Lung (tissue), 12 donors: Measurements from ENCODE around the gene CTPS2. TPM values are rescaled to one million over a fixed set of nuclear protein-coding genes. Genes with fewer than 3 reads are reported as not detected.

Experiments used
- ATAC-seq: fragments of 200-7000 bp; cut with Tn5 transposase; one replicate; pipeline ENCODE4 v1.9.1; 2020; ENCODE audit warnings: moderate number of reproducible peaks; ENCODE audit not compliant: insufficient read depth, low FRiP score
- DNase-seq, 3 donors: peaks; one replicate each; pipeline ENCODE4 v3.0.0-alpha.2; 2013 to 2017
- H3K27ac ChIP-seq, 2 donors: one replicate each; pipeline ENCODE4 v1.5.1; 2013; ENCODE audit warnings: mild to moderate bottlenecking in 2 of 2, moderate library complexity in 2 of 2, control low read depth in 1 of 2, inconsistent platforms in 1 of 2, low read depth in 1 of 2, low read length in 1 of 2
- H3K27me3 ChIP-seq, 3 donors: one replicate each; pipeline ENCODE4 v1.5.1; 2013; ENCODE audit warnings: low read length in 2 of 3; ENCODE audit not compliant: control insufficient read depth in 3 of 3, insufficient read depth in 3 of 3
- H3K36me3 ChIP-seq, 4 donors: one replicate each; pipeline ENCODE4 v1.5.1; 2013; ENCODE audit warnings: low read length in 4 of 4, mild to moderate bottlenecking in 1 of 4, moderate library complexity in 1 of 4; ENCODE audit not compliant: control insufficient read depth in 4 of 4, insufficient read depth in 4 of 4
- H3K4me1 ChIP-seq, 5 donors: one replicate each; pipeline ENCODE4 v1.5.1; 2013; ENCODE audit warnings: low read length in 5 of 5, mild to moderate bottlenecking in 2 of 5, moderate library complexity in 1 of 5; ENCODE audit not compliant: control insufficient read depth in 5 of 5, insufficient read depth in 5 of 5
- H3K4me3 ChIP-seq: one replicate; pipeline ENCODE4 v1.5.1; 2013; ENCODE audit warnings: mild to moderate bottlenecking, control low read depth, moderate library complexity
- H3K9ac ChIP-seq, 2 donors: one replicate each; pipeline ENCODE4 v1.5.1; 2013; ENCODE audit warnings: low read length in 2 of 2, control low read depth in 1 of 2; ENCODE audit not compliant: insufficient read depth in 1 of 2
- H3K9me3 ChIP-seq, 4 donors: one replicate each; pipeline ENCODE4 v1.5.1; 2013; ENCODE audit warnings: low read length in 3 of 4, mild to moderate bottlenecking in 1 of 4, moderate library complexity in 1 of 4; ENCODE audit not compliant: control insufficient read depth in 4 of 4, insufficient read depth in 3 of 4
- WGBS, 2 donors: extraction: QIAGEN DNeasy Blood & Tissue Kit; methylation state at CpG; one replicate each; pipeline ENCODE4 v1.1.7; 2013; 5-methylcytosine and 5-hydroxymethylcytosine counted together
- polyA plus RNA-seq, 2 donors: library from polyadenylated mRNA; stranded (reverse); fragments of 200-250 nt; gene quantifications; one replicate each; pipeline ENCODE4 v1.2.1, GENCODE V29; 2013
- total RNA-seq, 2 donors: library from RNA; depleted of rRNA in 1 of 2; stranded (reverse); fragments of >200 nt in 1 of 2; gene quantifications; one replicate each; pipeline ENCODE4 v1.2.1, GENCODE V29; 2014 to 2021
- TF ChIP-seq, protein P1 (sequence below): IDR thresholded peaks from 2 replicates; pipeline ENCODE4 v1.5.1; 2012; ENCODE audit warnings: mild to moderate bottlenecking; ENCODE audit errors: control extremely low read depth, extremely low read depth
- donor health status: control.
- donor health status: control.
- donor health status: Bipolar disorder and iron deficiency.
- donor health status: healthy.
- donor health status: DM: yes; HTN: yes; CAD: no.

The CTPS2 gene
- total and polyA plus RNA-seq, 4 donors = 4.2 to 36.8 (median 9.9) TPM

GRCh38 chrX:16664626-16665025 is 47.8 kb downstream of the CTPS2 start:
- TF ChIP-seq, protein P1, sequence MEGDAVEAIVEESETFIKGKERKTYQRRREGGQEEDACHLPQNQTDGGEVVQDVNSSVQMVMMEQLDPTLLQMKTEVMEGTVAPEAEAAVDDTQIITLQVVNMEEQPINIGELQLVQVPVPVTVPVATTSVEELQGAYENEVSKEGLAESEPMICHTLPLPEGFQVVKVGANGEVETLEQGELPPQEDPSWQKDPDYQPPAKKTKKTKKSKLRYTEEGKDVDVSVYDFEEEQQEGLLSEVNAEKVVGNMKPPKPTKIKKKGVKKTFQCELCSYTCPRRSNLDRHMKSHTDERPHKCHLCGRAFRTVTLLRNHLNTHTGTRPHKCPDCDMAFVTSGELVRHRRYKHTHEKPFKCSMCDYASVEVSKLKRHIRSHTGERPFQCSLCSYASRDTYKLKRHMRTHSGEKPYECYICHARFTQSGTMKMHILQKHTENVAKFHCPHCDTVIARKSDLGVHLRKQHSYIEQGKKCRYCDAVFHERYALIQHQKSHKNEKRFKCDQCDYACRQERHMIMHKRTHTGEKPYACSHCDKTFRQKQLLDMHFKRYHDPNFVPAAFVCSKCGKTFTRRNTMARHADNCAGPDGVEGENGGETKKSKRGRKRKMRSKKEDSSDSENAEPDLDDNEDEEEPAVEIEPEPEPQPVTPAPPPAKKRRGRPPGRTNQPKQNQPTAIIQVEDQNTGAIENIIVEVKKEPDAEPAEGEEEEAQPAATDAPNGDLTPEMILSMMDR = no peak
- ATAC-seq (no peak), DNase-seq (no peak)
- WGBS, 2 donors = 87 to 97% methylated on average over 2 of the region's 2 CpGs
- no peaks in the 10 kb centered on the region for H3K9me3 ChIP-seq
- H3K27ac ChIP-seq = no peak overlapping the region
- H3K9ac ChIP-seq = no peak overlapping the region
- H3K4me1 ChIP-seq = no peaks in the 10 kb centered on the region
- no peak overlapping the region for H3K4me3 ChIP-seq
- peaks cover 0 to 26% (median 17%) of the 10 kb centered on the region in 3 donors for H3K27me3 ChIP-seq
- H3K36me3 ChIP-seq = peaks cover 0 to 9% (median 2%) of the 10 kb centered on the region in 4 donors

DNA sequence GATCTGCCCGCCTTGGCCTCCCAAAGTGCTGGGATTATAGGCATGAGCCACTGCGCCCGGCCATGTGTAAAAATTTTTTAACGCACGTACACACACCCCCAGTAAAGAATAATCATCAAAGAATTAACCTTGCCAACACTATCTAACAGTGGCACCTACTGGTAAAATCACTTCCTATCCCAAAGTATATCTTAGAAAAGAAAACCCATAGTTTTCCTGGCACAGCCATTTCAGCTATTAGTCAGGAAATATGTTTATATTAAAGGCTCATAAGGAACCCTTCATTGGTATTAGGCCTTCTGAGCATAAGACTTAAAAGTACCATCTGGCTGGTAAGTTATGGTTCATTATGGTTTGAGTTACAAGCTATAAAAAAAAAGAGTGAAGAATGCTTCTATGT is 48.4 kb downstream of the CTPS2 start:
- Histone ChIP-seq H3K36me3 (peaks cover 0 to 9% (median 2%) of the 10 kb centered on the region in 4 donors), H3K27ac (no peak overlapping the region), H3K9ac (no peak overlapping the region), H3K27me3 (peaks cover 0 to 30% (median 22%) of the 10 kb centered on the region in 3 donors), H3K4me3 (no peak overlapping the region), H3K4me1 (no peaks in the 10 kb centered on the region), H3K9me3 (no peaks in the 10 kb centered on the region)
- ATAC-seq (no peak), DNase-seq (no peak)
- TF ChIP-seq, protein P1 = no peak
- WGBS, 2 donors = 85 to 96% methylated on average over 5 of the region's 5 CpGs

DNA sequence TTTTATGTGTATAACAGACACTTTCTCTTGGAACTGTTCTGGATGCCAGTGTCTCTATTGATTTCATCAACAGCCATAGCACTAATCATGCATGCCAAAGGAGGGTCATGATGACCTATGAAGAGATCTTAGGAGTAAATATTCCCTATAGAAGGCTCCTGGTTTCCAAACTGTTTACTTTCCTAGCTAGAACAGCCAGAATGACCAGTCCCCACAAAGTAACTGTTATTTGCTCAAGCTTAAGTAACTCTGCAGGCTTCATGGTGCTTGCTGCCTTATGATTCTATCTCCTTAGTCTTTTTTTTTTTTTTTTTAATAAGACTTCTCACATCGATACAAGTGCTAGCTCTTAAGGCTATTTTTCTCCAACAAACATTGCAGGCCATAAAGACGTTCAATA is 50.1 kb downstream of the CTPS2 start:
- Histone ChIP-seq H3K36me3 (peaks cover 0 to 9% (median 0%) of the 10 kb centered on the region in 4 donors), H3K27me3 (peaks cover 0 to 29% (median 26%) of the 10 kb centered on the region in 3 donors), H3K4me3 (no peak overlapping the region), H3K4me1 (no peaks in the 10 kb centered on the region), H3K27ac (no peak overlapping the region), H3K9me3 (no peaks in the 10 kb centered on the region), H3K9ac (no peak overlapping the region)
- WGBS, 2 donors = 59 to 90% methylated on average over 2 of the region's 2 CpGs
- TF ChIP-seq, protein P1 = no peak
- no peak for ATAC-seq
- DNase-seq = no peak

- peaks cover 0 to 27% (median 26%) of the 10 kb centered on the region in 3 donors for H3K27me3 ChIP-seq
- TF ChIP-seq, protein P1 = no peak
- 71 to 93% methylated on average over 2 of the region's 2 CpGs for WGBS, 2 donors
- ATAC-seq (no peak), DNase-seq (no peak)
- no peak overlapping the region for H3K9ac ChIP-seq
- no peaks in the 10 kb centered on the region for H3K9me3 ChIP-seq
- H3K4me1 ChIP-seq = no peaks in the 10 kb centered on the region
- H3K4me3 ChIP-seq = no peak overlapping the region
- peaks cover 0 to 6% (median 0%) of the 10 kb centered on the region in 4 donors for H3K36me3 ChIP-seq
- no peak overlapping the region for H3K27ac ChIP-seq
Observed at GRCh38 chrX:16661495-16661894, 51.0 kb downstream of the CTPS2 start.
